ENCODE measurements around the gene SLC24A3. TPM values are rescaled to one million over a fixed set of nuclear protein-coding genes. Genes with fewer than 3 reads are reported as not detected.
A peak's percentile ranks its signal among the peaks of the same experiment; 100 is the strongest.

SLC24A3 gene
- total and polyA plus RNA-seq, 2 of the 13 experiments (the other 11 are each of a cell fraction or from before 2014, with no cell fraction given), result not detected

DNA sequence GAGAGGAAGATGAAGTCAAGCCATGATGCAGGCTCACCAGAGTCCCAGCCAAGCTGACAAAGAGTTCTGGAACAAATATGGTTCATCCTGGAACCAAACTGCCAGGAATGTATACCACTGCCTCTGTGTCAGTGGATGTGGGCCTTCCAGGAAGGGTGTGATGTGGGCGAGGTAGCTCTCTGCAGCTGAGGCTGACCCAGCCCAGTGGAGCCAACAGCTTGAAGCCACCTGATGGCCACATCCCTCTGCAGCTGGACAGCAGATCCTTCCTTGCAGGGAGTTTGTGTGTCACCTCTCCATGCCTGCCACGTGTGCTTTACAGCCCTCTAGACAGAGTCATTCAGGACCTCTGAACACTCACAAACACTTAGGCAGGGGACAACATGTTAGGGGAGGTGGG lies 403.6 kb downstream of the SLC24A3 start:
- ATAC-seq (peak; percentile 13; the same call in 1 of the 3 replicates), FAIRE-seq (no peak), DNase-seq (ENCODE audit: low spot score) (no peak)
- peaks cover 15% of the 10 kb centered on the region for H3K9me3 ChIP-seq (ENCODE audit: low read length)
- ChIA-PET CTCF (ENCODE audit: low intra/inter-chr PET ratio, low total read pairs) (no interaction called here), POLR2A (no interaction called here)
- peaks cover 0 to 5% of the 10 kb centered on the region in 2 experiments; a peak in 1 of 5 replicates for H3K27me3 ChIP-seq (ENCODE audit: control insufficient read depth in 1 of 2, insufficient read depth in 2 of 2, low read length in 2 of 2)
- TF ChIP-seq, protein P1, sequence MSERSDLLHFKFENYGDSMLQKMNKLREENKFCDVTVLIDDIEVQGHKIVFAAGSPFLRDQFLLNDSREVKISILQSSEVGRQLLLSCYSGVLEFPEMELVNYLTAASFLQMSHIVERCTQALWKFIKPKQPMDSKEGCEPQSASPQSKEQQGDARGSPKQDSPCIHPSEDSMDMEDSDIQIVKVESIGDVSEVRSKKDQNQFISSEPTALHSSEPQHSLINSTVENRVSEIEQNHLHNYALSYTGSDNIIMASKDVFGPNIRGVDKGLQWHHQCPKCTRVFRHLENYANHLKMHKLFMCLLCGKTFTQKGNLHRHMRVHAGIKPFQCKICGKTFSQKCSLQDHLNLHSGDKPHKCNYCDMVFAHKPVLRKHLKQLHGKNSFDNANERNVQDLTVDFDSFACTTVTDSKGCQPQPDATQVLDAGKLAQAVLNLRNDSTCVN (CRISPR knock-in tag; IDR thresholded peaks at IDR 0.05; ENCODE audit: borderline replicate concordance), result no peak
- TF ChIP-seq MLLT10 (CRISPR knock-in tag; IDR thresholded peaks at IDR 0.05) (no peak), ARID2 (CRISPR knock-in tag; IDR thresholded peaks at IDR 0.05; ENCODE audit: borderline replicate concordance) (no peak), ZNF30 (CRISPR knock-in tag; IDR thresholded peaks at IDR 0.05) (no peak), ZNF709 (CRISPR knock-in tag; IDR thresholded peaks at IDR 0.05) (no peak), ZNF766 (CRISPR knock-in tag; IDR thresholded peaks at IDR 0.05; ENCODE audit: borderline replicate concordance) (no peak), ZSCAN12 (CRISPR knock-in tag; IDR thresholded peaks at IDR 0.05) (no peak), ZNF775 (CRISPR knock-in tag; IDR thresholded peaks at IDR 0.05; ENCODE audit: borderline replicate concordance) (no peak), ZNF577 (CRISPR knock-in tag; IDR thresholded peaks at IDR 0.05; ENCODE audit: borderline replicate concordance, low read depth) (no peak), RAD51 (IDR thresholded peaks at IDR 0.05; ENCODE audit: borderline replicate concordance) (no peak), DNMT1 (CRISPR knock-in tag; IDR thresholded peaks at IDR 0.05) (no peak), HIVEP1 (CRISPR knock-in tag; IDR thresholded peaks at IDR 0.05) (no peak), JUND (CRISPR knock-in tag; IDR thresholded peaks at IDR 0.05) (no peak), NCOA2 (CRISPR knock-in tag; IDR thresholded peaks at IDR 0.05) (no peak), REPIN1 (CRISPR knock-in tag; IDR thresholded peaks at IDR 0.05; ENCODE audit: borderline replicate concordance, low read depth) (no peak), NCOA1 (CRISPR knock-in tag; IDR thresholded peaks at IDR 0.05) (no peak)
- TF ChIP-seq, protein P2, sequence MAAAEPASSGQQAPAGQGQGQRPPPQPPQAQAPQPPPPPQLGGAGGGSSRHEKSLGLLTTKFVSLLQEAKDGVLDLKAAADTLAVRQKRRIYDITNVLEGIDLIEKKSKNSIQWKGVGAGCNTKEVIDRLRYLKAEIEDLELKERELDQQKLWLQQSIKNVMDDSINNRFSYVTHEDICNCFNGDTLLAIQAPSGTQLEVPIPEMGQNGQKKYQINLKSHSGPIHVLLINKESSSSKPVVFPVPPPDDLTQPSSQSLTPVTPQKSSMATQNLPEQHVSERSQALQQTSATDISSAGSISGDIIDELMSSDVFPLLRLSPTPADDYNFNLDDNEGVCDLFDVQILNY (CRISPR knock-in tag; conservative IDR thresholded peaks at IDR 0.05), result no peak
- H2AFZ ChIP-seq (ENCODE audit: low read length), result no peak overlapping the region
- in situ Hi-C loops (cut with HindIII; ENCODE audit: extremely low pct_ligation_motif_present, low pct_unique_long_range_greater_than_20kb) (no loop called here), intact Hi-C loops (cut with micrococcal nuclease; ENCODE audit: unreplicated experiment) (no loop called here)
- BruUV-seq (replicated peaks), result no TSS peak
- no peaks in the 10 kb centered on the region for H3K79me2 ChIP-seq (ENCODE audit: insufficient read depth, low read length)
- no peak overlapping the region for H3K4me3 ChIP-seq (replicated peaks in 1 of 3; ENCODE audit: insufficient read depth in 1 of 3, low read depth in 2 of 3, low read length in 3 of 3)
- H3K9ac ChIP-seq (ENCODE audit: insufficient read depth, low read depth, low read length), result no peak overlapping the region
- H3K4me1 ChIP-seq (ENCODE audit: insufficient read depth, low read length), result peaks cover 80% of the 10 kb centered on the region
- no peak overlapping the region for H3K27ac ChIP-seq (ENCODE audit: extremely low read length, insufficient read depth, low read length)
- no peaks in the 10 kb centered on the region for H4K20me1 ChIP-seq (ENCODE audit: insufficient read depth, low read length)
- no peak overlapping the region for H3K4me2 ChIP-seq (ENCODE audit: low read depth, low read length)
- H3K36me3 ChIP-seq (replicated peaks in 1 of 2; ENCODE audit: control insufficient read depth in 1 of 2, insufficient read depth in 2 of 2, low read length in 2 of 2), result no peaks in the 10 kb centered on the region
- WGBS (ENCODE audit: low lambda C conversion rate), result 16% methylated on average over 2 of the region's 2 CpGs
